Measurements from ENCODE around the gene TLE3. TPM values are rescaled to one million over a fixed set of nuclear protein-coding genes. Genes with fewer than 3 reads are reported as not detected.

The TLE3 gene
- polyA plus RNA-seq, 2 of the 4 experiments (the other 2 are of a cell fraction), result 4.6 to 5.3 TPM

DNA sequence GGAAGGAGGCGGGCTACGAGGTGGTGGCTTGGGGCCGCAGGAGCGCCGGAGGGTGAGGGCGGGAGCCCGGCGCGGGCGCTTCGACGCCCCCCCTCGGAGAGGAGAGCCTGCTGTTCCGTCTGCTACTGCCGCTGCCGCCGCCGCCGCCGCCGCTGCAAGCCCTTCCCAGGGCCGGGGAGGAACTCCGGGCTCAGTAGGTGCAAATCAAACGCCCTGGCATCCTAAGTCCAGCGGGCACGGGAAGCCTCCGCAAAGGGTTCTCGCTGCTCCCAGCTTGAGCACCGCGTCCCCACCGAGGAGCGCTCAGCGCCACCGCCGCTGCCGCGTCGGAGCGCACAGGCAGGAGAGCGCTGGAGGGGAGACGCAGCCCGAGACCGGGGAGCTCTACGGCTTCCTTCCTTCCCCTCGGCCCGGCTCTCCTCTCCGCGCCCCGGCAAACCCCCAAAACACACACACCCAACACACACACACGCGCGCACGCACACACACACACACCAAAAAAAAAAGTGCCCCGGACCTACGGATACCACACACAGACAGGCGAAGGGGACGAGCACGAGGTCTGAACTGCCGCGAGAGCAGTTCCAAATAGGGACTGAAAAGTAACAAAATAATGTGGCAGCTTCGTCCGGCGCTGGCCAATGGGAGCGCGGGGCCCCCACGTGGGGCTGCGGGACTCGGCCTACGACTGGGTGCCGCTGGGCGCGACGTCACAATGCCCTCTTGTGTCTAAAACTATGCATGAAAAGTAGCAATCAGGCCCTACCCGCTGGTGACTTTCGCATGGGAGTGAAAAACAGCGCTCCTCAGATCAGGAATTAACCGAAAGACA, at the start of gene TLE3 (continued):
- no peak for TF ChIP-seq HES2 (IDR thresholded peaks at IDR 0.05)
- TF ChIP-seq TP53 (CRISPR knock-in tag; IDR thresholded peaks at IDR 0.05), result 0 out of 2 replicates have a peak, but pooled peaks have one; percentile 28
- no peak for TF ChIP-seq HEYL (CRISPR knock-in tag; IDR thresholded peaks at IDR 0.05)
- TF ChIP-seq JUNB (IDR thresholded peaks at IDR 0.05), result no peak
- no peak for TF ChIP-seq BHLHE40 (IDR thresholded peaks at IDR 0.05; ENCODE audit: low read depth, low read length)
- TF ChIP-seq FOSL2 (IDR thresholded peaks at IDR 0.05), result no peak
- no peak for TF ChIP-seq FOSL2 (CRISPR knock-in tag; IDR thresholded peaks at IDR 0.05)
- TF ChIP-seq CHD2 (IDR thresholded peaks at IDR 0.05; ENCODE audit: low read length, partially characterized antibody), result peak; percentile 73
- TF ChIP-seq, protein P1, sequence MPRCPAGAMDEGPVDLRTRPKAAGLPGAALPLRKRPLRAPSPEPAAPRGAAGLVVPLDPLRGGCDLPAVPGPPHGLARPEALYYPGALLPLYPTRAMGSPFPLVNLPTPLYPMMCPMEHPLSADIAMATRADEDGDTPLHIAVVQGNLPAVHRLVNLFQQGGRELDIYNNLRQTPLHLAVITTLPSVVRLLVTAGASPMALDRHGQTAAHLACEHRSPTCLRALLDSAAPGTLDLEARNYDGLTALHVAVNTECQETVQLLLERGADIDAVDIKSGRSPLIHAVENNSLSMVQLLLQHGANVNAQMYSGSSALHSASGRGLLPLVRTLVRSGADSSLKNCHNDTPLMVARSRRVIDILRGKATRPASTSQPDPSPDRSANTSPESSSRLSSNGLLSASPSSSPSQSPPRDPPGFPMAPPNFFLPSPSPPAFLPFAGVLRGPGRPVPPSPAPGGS (IDR thresholded peaks at IDR 0.05), result no peak; the same call in 2 of the 3 replicates
- no peak for TF ChIP-seq POLR2AphosphoS2 (conservative IDR thresholded peaks at IDR 0.05; ENCODE audit: low read length)
- TF ChIP-seq CHD4 (IDR thresholded peaks at IDR 0.05; ENCODE audit: borderline replicate concordance), result no peak
- TF ChIP-seq USF2 (IDR thresholded peaks at IDR 0.05), result peak; percentile 94
- TF ChIP-seq KDM5A (IDR thresholded peaks at IDR 0.05), result 0 out of 2 replicates have a peak, but pooled peaks have one; percentile 10
- peak; percentile 75; the same call in 1 of the 2 replicates for TF ChIP-seq RNF2 (IDR thresholded peaks at IDR 0.05; ENCODE audit: borderline replicate concordance, low read depth)
- no peak for TF ChIP-seq ELK1 (IDR thresholded peaks at IDR 0.05; ENCODE audit: low read depth, low read length)
- TF ChIP-seq, protein P2, sequence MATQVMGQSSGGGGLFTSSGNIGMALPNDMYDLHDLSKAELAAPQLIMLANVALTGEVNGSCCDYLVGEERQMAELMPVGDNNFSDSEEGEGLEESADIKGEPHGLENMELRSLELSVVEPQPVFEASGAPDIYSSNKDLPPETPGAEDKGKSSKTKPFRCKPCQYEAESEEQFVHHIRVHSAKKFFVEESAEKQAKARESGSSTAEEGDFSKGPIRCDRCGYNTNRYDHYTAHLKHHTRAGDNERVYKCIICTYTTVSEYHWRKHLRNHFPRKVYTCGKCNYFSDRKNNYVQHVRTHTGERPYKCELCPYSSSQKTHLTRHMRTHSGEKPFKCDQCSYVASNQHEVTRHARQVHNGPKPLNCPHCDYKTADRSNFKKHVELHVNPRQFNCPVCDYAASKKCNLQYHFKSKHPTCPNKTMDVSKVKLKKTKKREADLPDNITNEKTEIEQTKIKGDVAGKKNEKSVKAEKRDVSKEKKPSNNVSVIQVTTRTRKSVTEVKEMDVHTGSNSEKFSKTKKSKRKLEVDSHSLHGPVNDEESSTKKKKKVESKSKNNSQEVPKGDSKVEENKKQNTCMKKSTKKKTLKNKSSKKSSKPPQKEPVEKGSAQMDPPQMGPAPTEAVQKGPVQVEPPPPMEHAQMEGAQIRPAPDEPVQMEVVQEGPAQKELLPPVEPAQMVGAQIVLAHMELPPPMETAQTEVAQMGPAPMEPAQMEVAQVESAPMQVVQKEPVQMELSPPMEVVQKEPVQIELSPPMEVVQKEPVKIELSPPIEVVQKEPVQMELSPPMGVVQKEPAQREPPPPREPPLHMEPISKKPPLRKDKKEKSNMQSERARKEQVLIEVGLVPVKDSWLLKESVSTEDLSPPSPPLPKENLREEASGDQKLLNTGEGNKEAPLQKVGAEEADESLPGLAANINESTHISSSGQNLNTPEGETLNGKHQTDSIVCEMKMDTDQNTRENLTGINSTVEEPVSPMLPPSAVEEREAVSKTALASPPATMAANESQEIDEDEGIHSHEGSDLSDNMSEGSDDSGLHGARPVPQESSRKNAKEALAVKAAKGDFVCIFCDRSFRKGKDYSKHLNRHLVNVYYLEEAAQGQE (IDR thresholded peaks at IDR 0.05), result peak; percentile 53
- TF ChIP-seq, protein P3, sequence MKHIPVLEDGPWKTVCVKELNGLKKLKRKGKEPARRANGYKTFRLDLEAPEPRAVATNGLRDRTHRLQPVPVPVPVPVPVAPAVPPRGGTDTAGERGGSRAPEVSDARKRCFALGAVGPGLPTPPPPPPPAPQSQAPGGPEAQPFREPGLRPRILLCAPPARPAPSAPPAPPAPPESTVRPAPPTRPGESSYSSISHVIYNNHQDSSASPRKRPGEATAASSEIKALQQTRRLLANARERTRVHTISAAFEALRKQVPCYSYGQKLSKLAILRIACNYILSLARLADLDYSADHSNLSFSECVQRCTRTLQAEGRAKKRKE (CRISPR knock-in tag; IDR thresholded peaks at IDR 0.05; ENCODE audit: low read depth), result no peak
- TF ChIP-seq NR3C1 (IDR thresholded peaks at IDR 0.05), result no peak
- TF ChIP-seq CBX8 (IDR thresholded peaks at IDR 0.05), result no peak
- no peak for TF ChIP-seq KDM1A (IDR thresholded peaks at IDR 0.05; ENCODE audit: low read depth)
- TF ChIP-seq HDAC2 (IDR thresholded peaks at IDR 0.05), result no peak
- no peak for TF ChIP-seq RCOR1 (IDR thresholded peaks at IDR 0.05; ENCODE audit: low read depth, low read length)

Data from A549 (cell line).